Activated CD4-positive, alpha-beta T cell treated with anti-CD3 and anti-CD28 coated beads, Interleukin-2, amount 50 U/mL, for 4 hours (primary cell): ENCODE measurements around the gene RC3H1.
"Not testable (repeated sequence)": the region's sequence is repeated elsewhere in the genome, so short reads cannot be mapped to it uniquely, and the experiment has no call there.

Experiments
- DNase-seq, 2 experiments: peaks; one replicate each; pipeline ENCODE4 v3.0.0-alpha.2; 2020

The RC3H1 gene

DNA sequence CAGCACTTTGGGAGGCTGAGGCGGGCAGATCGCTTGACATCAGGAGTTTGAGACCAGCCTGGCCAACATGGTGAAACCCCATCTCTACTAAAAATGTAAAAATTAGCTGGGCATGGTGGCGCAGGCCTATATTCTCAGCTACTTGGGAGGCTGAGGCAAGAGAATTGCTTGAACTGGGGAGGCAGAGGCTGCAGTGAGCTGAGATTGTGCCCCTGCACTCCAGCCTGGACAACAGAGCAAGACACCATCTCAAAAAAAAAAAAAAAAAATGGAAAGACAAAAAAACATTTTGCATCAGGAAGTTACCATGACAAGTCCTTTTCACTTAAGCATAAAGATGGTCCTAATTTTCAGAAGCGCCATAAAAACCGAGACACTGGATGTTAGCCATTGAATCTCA lies 91.6 kb downstream of the RC3H1 start:
- not testable (repeated sequence) for DNase-seq

GRCh38 chr1:173925306-173926242 lies 96.6 kb downstream of the RC3H1 start:
- DNase-seq, result no peak

- no peak for DNase-seq
Observed at GRCh38 chr1:173920861-173921260, 101.3 kb downstream of the RC3H1 start.

GRCh38 chr1:173917635-173918493 lies 104.3 kb downstream of the RC3H1 start:
- no peak for DNase-seq

DNA sequence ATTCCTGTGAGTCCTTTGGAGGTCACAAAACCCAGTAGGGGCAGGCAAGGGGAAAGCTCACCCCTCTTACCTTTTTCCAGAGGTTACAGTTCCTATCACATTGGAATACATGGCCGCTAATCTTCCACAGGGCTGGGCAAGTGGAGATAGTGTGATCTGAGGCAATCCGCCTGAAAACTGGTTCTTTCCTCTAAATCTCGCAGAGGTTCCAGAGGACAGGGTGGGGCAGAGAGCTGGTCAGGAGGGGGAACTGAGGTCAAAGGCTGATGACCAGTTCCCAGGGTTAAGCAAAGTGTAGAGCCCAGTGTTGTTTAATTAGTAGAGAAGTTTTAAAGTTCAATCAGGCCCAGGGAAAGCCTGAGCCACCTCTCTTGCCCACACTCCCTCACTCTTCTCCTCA lies 105.0 kb downstream of the RC3H1 start, which contains the start of gene SERPINC1:
TSS of gene SERPINC1 (minus strand) at position 179 of the 400 bp plus-strand sequence. CDS start at position 111, 68 bp downstream.
- DNase-seq, result no peak

- no peak for DNase-seq
Observed at GRCh38 chr1:173916667-173917066, 105.5 kb downstream of the RC3H1 start.

DNA sequence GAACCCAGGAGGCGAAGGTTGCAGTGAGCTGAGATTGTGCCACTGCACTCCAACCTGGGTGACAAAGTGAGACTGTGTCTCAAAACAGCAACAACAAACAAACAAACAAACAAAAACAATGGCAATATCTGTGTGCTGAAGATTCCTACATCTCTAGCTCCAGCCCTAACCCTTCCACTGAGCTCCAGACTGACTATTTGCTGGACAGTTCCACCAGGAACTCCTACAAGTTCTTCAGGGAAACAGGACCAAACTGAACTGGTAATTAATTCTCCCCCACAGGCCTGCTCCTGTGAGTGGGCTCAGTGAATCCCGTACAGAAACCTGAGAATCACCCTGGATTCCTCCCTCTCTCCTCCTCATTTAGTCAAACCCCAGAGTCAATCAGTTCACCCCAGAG lies 106.6 kb downstream of the RC3H1 start:
- DNase-seq, result no peak

- peak; percentile 0 to 7 for DNase-seq
Observed at GRCh38 chr1:173914366-173914871, 107.7 kb downstream of the RC3H1 start.

DNA sequence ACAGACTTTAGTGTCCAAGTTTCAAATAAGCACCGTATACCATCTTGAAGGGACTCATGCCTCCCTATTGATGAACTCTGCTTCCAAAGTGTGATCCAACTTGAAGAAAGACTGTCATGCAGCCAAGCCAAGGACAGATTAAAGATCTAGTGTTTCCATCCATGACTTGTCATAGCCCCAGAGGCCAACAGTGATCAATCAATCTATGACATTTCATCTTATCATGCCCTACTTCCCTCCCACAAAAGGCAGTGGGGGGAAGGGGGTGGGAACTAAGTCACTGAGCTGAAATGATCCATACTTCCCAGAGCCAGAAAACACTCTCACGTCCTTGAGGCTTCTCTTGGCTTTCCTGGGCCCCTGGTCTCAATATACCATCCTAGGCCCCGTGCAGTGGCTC lies 109.0 kb downstream of the RC3H1 start:
- DNase-seq, result no peak

DNA sequence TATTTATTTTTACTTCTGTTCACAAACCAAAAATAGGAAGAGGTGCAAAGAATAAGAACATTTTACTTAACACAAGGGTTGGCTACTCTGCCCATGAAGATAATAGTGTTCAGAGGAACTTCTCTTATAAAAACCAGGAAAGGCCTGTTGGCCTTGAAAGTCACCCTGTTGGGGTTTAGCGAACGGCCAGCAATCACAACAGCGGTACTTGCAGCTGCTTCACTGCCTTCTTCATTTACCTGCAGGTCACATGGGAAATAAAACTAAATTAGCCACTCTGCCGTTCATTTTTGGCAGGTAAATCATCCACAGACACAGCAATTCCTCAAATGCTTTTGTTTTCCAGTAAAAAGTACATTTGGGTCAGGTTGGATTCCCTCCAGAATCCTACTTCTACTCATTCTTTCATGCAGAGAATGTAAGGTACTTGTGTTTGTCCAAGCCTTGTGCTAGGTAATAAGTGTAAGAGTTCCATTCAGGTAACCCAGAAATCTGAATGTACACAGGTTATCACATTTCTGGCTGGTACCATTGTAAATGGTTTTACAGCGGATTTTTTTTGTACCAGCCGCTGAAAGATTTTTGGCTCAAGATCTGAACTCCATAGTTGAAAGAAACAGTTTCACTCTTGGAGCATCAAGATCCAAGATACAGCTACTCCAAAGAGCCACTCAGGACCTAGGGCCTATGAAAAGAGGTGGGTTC lies 118.2 kb downstream of the RC3H1 start:
- DNase-seq, result no peak

- no peak for DNase-seq
Observed at GRCh38 chr1:173900992-173901391, 121.2 kb downstream of the RC3H1 start.

DNA sequence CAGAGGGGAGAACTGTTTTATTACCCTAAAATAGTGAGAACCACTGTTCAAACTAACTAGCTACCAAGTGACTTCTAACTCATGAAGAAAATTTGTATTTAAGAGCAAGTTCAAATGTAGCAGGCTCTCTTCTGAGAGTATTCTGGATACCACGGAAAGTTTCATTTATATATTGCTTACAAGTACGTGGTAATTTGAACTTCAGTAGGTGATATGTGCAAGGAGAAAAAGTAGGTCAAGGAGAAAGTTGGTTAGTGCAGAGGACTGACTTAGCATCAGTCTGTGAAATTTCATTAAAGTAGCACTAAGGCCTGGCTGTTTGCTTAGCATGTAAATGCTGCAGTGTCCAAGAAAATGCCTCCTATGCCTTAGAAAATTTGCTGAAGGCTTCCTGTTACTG lies 121.7 kb downstream of the RC3H1 start:
- DNase-seq, result no peak

DNA sequence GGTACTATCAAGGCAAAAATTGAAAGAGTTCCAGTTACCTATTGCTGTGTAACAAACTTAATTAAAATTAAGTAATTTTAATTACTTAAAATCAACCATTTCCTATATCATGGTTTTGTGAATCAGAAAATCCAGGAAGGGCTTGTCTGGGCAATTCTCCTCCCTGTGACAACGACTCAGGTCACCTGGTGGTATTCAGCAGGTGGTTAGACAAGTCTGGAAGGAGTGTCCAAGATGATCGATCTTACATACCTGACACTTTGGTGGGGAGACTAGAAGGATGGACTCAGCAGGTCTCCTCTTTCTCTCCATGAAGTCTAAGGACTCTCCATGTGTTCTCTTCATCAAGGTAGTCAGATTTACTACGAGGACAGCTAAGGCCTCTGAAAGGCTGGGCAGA lies 128.0 kb downstream of the RC3H1 start:
- no peak for DNase-seq

DNA sequence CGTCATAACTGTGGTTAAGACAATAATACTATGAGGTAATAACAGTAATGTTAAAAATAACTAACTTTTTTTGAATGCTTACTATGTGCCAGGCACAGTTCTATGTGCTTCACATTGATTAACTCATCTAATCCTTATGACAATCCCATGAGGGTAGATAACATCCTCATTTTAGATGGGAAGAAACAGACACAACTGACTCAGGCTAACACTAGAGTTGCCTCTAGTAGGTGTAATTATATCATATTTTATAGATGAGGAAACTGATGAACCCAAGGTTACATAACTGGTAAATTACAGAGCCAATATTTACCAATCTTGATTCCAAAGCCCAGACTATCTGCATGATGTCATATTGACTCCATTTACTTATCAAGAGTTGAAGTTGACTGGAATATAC lies 128.5 kb downstream of the RC3H1 start:
- DNase-seq, result no peak

DNA sequence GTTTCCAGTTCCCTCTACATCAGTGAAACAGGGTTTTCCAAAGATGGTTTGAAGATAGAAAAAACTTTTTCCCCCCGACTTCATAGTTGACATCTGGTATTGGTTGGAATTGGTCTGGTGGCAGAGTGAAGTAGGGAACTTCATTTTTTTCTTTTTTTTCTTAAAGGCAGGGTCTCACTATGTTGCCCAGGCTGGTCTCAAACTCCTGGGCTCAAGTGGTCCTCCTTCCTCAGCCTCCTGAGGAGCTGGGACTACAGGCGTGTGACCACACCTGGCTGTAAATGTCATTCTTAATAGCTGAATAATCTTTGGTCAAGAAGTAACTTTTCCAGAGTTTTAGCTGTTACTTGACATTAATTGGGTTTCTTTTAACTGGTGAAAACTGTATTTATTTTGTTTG lies 132.3 kb downstream of the RC3H1 start:
- no peak for DNase-seq

- DNase-seq, result no peak
Observed at GRCh38 chr1:173888749-173889148, 133.4 kb downstream of the RC3H1 start.

- no peak for DNase-seq
Observed at GRCh38 chr1:173887627-173888026, 134.5 kb downstream of the RC3H1 start.

DNA sequence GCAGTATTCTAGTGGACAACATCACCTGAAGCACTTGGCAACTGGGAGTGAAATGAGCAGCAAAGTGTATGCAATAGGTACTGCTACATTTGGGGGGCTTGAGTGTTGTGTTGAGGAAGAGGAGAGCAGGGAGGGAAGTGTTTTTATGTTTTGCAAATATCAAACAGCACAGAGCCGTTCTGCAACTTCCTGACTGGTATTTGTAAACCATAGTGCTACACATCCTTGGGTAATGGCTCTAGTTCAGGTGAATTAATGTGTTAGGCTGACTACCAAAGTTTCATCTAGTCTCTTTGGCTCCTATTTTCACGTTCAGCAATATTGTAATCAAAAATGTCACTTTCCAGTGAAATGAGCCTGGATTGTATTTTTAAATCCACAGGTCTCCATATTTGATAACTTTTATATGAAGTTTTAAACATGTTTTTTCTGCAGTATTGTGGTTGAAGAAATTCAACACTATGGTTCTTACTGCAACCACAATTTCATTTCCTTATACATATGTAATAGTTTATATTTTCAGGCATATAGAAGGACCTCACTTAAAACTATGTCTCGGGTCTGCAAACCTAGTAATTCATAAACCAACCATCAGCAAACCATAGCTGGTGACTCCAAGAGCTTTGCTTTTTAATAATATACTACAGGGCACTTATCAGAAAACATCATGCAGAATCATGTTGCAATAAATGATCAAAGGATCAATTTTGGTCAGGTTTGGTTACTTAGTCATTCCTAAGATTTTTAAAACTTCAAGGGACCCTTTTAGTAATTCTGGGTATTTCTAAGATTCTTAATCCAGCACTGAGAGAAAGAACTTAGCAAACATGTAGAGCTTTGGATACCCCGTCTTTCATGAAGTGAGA lies 135.2 kb downstream of the RC3H1 start:
- DNase-seq, result no peak

GRCh38 chr1:173884701-173885100 lies 137.5 kb downstream of the RC3H1 start:
- DNase-seq, result no peak
